ENCODE results near the gene RDH13.

Gene RDH13

DNA sequence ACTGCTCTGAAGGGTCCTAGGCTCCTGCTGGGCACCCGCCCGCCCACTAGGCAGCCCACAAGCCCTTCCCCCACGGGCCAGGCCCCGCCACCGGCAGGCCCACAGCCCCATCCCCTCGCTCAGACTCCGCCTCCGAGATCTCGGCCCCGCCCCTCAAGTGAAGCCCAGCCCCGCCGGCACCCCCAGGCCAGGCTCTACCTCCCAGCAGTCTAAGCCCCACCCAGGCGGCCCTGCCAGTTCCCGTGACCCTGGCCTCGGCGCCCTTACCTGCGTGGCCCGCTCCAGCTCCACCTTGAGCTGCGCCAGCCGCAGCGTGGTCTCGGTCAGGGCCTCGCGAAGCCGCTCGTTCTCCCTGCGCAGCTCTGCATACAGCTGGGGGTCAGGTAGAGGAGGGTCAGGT, 29.0 kb upstream of the RDH13 start:
- no peak for DNase-seq

DNA sequence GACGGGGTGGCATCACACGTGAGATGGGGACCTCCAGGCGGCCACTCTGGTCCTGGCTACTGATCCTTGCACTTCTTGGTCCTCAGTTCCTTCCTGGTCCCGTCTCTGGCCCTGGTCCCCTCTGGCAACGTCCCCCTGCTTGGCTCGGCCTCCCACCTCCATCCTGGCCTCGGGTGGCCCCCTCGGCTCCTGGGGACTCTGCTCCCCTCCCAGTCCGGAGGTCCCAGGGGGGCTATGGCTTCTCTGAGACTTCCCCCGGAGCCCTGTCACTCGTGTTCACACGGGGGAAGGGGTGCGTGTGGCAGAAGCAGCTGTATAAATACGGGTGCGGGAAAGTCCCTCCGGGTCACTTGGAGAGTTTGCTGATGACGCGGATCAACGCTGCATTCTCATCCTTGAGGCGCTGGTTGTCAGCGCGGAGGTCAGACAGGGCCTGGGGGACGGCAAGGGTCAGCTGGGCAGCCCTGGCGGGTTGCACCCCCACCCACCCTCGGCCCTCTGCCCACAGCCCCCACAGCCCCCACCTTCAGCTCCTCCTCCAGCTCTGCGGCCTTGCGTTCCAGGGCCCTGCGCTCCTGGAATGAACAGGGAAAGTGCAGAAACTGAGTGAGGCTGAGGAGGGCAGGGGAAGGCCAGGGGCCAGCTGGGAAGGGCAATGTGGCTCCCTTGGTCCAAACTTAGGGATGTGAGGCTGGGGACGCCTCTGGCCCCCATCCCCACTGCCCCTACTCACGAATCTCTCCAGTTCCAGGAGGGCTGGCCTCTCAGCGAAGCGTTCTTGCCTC, 28.4 kb upstream of the RDH13 start:
- DNase-seq, result no peak

DNA sequence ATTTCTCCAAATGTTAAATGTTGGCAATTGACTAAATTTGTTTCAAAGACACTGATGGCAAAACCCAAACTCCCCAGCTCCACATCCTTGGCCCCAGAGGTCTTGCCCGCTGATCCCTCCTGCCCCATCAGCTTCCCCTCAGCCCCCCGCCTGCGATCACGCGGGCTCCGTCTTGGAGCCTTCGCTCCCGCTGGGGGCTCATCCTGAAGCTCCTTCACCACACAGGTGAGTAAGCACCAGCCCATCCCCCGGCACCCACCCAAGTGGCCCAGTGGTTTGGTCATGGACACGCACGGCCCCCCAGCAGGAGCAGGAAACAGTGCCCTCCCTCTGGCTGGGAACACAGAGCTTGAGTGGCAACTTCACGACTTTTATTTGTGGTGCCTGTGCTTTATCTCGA, 27.6 kb upstream of the RDH13 start:
- no peak for DNase-seq

DNA sequence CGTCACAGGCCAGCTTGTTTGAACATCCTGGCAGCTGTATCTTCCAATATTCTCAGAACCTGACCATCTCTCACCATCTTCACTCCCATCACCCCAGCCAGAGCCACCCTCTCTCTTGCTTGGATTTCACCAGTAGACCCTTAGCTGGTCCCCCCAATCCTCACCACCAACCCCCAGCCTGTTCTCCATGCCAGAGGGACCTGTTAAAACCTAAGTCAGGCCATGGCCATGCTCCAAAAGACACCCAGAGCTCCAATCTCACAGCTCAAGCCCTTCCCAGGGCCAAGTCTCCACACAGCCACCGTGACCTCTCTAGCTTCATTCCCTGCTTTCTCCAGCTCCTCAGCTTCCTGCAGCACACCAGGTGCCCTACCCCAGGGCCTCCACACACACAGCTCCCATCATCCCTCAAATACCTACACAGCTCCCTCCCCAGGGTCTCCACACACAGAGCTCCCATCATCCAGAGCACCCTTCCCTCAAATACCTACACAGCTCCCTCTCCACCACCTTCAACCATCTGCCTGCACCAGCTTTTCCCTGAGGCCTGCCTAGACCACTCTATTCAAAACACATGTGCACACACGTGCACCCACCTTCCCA, 26.5 kb upstream of the RDH13 start:
- no peak for DNase-seq

DNA sequence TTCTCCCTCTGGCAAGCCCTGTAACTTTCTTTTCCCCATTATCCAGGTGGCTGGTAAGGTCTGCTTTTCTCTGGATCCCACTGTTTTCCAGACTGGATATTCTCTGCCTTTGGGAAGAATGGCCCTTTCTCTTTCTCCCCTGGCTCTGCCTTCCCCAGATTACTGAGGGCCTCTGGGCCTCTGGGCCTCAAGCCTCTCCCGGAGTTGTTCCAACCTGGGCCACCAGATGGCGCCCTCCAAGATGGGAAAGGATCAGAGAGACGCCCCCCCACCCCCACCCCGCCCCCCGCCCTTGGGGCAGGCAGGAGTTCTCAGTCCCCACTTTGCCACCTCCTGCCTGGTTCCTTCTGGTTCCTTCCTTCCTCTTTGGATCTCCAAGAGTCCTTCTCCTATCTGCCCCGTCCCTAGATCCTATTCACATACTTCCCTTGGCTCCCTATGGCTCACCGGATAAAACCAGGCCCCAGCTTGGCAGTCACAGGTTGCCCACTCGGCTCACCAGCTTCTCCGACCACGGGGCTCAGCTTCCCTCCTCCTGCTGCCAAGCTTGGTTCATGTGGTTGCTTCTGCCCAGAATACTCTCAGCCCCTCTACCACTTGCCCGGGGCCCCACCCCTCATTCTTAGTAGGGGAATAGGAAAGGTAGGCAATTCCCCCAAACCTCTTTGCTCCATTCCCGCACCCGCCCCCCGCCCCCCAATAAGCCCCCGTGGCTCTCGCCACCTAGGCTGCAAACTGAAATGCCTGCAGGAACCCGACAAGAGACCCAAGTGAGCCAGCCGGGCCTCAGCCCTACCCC, 25.8 kb upstream of the RDH13 start:
- peak; percentile 79 for DNase-seq

DNA sequence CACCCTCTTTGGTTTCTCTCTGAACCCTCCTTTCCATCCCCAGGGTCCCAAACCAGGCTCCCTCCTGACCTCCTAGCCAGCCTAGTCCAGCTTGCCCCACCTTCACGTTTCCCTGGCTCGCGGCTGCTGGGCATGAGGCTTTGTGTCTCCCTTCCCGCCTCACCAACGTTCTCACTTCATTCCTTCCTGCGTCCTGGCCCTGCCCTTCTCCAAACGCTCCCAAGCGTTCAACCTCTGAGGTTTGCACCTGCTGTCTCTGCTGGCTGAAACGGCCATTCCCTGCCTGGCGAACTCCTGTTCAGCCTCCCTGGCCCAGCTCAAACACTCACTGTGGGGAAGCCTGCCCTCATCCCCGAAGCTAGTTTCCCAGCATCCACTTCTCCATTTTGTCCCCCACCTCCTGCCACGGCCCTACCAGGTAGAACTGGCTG, 25.1 kb upstream of the RDH13 start:
- DNase-seq, result no peak

DNA sequence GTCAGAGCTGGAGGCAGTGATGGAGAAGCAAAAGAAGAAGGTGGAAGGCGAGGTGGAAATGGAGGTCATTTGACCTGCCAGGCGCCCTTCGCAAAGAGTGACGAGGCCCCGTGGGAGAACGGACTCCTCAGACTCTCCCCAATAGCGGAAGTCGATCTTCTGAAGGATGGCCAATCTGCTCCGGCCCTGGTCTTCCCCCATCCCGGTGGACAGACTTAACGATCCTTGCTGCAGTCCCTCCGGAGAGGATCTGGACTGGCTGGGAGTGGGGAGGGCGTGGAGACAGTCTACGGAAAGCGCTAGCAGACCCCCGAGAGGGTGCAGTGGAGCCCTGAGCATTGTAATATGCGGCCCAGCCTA, 24.6 kb upstream of the RDH13 start:
- no peak for DNase-seq

DNA sequence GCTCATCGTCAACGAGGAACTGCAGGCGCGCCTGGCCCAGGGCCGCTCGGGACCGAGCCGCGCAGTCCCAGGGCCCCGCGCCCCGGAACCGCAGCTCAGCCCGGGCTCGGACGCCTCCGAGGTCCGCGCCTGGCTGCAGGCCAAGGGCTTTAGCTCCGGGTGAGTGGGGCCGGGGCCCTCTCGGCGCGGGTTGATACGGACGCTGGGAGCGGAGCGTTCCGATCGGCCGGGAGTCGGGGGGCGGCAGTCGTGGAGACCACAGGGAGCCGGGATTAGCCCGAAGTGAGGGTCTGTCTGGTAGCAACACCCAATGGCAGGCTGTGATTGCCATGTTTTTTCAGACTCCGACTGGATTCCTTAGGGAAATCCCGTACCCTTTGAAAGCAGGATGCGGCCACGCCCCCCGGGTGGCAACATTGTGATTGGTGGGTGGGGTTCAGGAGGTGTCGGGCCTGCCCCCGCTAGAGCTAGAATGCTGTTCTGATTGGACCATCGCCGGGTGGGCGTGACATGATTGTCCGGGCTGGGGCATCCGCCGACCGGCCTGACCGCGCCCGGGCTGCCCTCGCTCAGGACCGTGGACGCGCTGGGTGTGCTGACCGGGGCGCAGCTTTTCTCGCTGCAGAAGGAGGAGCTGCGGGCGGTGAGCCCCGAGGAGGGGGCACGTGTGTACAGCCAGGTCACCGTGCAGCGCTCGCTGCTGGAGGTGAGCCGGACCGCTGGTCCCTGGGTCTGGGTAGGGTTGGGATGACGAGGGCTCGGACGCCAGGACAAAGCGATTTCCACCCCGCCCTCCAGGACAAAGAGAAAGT, 24.0 kb upstream of the RDH13 start:
- DNase-seq, result peak; percentile 87

DNA sequence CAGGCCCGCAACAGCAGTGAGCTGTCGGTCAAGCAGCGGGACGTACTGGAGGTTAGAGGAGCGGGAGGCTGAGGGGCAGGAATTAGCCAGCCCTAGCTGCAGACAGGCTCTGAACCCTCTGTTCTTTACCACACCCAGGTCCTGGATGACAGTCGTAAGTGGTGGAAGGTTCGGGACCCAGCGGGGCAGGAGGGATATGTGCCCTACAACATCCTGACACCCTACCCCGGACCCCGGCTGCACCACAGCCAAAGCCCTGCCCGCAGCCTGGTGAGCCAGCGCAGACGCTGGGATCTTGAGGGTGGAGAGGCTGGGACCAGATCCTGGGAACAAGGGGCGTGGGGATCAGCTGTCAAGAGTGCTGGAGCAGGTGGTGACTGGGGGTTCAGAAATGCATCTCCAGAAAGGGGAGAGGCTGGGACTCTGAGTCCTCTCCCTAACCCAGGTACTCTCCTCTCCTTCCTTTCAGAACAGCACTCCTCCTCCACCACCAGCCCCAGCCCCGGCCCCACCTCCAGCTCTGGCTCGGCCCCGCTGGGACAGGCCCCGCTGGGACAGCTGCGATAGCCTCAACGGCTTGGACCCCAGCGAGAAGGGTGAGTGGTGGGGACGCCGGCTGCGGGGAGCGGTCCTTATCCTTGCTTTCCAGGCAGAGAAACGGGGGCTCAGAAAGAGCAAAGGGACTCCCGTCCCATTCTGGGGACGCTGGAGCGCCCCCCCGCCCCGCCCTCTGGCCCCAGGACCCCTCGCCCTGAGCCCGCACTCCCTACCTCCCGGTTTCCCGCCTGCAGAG, 23.2 kb upstream of the RDH13 start:
- no peak for DNase-seq

DNA sequence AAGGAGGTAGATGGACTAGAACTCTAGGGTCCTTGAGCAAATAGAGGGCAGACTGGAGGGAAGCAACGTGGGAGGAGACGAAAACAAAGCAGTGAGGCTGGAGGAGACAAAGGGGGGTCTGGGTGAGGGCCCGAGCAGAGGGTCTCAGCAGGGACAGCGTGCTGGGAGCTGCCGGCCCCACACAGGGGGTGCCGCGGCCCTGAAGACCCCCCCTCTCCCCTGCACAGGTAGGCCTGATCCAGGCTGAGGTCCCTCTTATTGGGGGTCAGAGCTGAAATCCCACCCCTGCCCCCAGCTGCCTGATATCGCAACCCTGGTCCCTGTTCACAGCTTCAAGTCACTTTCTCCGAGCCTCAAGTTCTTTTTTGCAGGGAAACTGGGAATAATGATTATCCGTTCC, 21.5 kb upstream of the RDH13 start:
- no peak for DNase-seq

DNA sequence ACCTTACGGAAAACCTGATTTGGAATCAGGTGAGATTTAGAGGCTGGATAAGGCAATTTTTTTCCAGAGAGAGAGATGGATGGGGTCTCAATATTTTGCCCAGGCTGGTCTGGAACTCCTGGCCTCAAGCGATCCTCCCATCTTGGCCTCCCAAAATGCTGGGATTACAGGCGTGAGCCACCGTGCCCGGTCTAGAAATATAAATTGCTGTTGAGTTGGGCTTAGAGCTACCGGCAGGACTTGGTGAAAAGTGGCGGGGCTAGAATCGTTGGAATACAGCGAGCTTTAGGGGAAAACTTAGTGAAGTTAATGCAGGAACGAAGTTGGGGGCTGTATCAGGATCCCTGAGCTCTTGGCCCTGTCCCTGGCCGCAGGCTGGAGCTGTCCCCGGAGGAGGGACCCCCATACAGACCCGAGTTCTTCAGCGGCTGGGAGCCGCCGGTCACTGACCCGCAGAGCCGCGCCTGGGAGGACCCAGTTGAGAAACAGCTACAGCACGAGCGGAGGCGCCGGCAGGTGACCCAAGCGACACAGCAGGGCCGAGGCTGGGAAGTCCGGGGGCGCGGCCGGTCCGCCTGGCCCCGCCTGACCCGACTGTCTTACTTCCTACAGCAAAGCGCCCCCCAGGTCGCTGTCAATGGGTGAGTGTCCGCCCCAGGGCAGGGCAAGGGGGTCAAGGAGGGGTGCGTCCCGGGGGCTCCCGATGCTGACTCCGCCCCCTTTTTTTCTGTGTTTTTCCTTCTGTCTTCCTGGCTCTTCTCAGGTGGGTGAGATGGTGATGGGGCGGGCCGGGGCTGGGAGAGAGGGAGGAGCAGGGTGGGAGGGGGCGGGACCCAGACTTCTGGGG, 20.3 kb upstream of the RDH13 start:
- no peak for DNase-seq

DNA sequence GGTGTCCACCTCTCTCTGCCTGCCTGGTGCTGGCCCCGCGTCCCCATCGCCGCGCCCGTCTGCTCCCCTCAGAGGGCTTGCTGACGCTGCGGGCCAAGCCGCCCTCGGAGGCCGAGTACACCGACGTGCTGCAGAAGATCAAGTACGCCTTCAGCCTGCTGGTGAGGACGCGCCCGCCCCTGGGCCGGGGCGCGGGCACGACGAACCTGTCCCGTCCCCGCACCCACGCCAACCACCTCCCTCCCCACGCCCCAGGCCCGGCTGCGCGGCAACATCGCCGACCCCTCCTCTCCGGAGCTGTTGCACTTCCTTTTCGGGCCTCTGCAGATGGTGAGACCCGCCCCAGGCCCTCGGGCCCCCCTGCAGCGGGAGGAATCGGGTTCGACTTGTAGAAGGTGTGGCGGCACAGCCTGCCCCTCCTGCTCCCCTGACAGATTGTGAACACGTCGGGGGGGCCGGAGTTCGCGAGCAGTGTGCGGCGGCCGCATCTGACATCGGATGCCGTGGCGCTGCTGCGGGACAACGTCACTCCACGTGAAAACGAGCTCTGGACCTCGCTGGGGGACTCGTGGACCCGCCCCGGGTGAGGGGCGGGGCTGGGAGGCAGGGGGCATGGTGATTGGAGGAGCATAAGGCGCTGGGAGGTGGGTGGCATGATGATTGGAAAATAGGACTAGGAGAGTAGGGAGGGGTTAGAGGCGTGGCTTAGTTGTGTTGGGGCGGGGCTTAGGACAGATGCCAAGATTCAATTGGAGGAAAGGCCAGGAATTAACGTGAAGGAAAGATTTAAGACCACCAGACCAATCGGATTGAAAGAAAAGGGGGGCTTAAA, 19.3 kb upstream of the RDH13 start:
- DNase-seq, result peak; percentile 29

DNA sequence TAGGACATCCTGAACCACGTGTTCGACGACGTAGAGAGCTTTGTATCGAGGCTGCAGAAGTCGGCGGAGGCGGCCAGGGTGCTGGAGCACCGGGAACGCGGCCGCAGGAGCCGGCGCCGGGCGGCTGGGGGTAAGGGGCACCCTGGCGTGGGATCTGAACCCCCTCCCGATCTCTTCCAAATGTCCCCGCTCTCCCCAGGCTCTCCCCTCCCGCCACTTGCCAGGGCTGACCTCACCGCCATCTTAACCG, 18.7 kb upstream of the RDH13 start:
- no peak for DNase-seq

DNA sequence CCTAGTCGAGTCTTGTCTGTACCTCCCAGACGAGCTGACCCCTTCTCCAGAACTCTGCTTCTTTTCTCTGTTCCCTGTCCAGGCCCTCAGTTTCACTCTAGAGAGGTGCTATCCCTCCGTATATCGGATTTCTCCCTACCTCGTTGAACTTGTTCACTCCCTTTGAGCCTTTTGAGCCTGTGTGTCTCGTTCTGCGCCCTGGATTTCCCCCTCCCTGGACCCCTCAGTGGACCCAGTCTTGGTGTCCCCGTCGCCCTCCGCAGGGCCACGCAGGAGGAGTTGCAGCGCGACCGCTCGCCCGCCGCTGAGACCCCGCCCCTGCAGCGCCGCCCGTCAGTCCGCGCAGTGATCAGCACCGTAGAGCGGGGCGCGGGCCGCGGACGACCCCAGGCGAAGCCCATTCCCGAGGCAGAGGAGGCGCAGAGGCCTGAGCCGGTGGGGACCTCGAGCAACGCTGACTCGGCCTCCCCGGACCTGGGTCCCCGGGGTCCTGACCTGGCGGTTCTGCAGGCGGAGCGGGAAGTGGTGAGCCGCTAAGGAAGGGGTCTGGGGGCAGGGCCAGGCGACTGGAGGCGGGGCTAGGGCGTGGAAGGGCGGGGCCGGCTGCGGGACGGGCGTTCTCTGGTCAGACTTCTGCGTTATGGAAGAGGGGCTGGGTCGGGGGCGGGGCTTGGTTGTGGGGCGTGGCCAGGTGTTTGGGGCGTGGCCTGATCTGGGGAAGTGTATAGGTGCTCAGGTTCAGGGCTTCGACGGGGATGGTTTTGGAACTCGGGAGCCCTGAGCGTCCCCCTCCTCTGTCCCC, 18.2 kb upstream of the RDH13 start:
- DNase-seq, result peak; percentile 92

DNA sequence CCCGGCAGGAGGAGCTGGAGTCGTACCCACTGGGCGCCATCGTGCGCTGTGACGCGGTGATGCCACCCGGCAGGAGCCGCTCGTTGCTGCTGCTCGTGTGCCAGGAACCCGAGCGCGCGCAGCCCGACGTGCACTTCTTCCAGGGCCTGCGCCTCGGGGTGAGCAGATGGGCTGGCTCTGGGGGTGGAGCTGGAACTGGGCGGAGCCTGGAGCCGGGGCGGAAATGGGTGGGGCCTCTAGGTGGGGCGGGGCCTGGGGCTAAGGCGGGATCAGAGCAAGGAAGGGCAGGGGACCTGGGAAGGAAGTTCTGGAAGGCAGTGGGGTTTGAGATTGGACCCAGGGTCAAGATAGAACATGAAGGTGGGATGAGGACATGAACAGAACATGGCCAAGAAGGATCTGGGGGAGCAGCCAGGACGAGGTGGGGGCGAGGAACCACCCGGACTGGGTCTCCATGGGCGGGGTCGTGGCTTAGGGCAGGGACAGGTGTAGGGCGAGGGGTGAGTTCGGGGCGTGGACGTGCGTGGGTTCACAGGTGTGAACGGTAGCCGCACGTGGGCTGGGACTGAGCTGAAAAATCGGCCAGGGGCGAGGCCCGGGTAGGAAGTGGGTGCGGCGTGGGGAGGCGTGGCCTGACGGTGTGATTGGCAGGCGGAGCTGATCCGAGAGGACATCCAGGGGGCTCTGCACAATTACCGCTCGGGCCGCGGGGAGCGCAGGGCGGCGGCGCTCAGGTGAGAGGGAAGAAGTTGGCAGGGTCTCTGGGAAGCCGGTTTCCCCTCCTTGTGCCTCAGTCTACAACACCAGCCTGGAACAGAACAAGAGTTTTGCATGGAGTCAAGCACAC, 17.4 kb upstream of the RDH13 start:
- peak; percentile 98 for DNase-seq

DNA sequence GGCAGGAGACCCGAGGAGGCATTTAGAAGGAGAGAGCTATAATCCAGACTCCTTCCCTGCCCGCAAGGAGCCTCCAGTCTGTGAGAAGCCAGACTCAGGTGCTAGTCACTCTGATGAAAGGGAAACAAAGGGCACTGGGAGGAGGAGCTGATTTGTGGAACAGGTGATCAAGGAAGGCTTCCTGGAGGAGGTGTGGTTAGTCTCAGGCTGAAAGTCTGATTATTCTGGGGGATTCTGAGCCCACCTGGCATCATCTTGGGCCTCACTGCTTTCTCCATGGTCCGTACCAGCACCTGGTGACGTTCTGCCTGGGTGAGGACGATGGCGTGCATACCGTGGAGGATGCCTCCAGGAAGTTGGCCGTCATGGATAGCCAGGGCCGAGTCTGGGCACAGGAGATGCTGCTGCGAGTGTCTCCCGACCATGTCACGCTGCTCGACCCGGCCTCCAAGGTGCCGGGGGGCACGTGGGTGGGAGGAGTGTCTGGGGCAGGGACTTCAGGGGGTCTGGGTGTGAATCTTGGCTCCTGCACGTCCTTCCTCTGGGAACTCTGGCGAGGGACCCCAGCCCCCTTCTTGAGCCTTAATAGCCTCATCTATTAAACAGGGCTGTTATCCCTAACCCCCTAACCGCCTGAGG, 16.6 kb upstream of the RDH13 start:
- DNase-seq, result no peak

DNA sequence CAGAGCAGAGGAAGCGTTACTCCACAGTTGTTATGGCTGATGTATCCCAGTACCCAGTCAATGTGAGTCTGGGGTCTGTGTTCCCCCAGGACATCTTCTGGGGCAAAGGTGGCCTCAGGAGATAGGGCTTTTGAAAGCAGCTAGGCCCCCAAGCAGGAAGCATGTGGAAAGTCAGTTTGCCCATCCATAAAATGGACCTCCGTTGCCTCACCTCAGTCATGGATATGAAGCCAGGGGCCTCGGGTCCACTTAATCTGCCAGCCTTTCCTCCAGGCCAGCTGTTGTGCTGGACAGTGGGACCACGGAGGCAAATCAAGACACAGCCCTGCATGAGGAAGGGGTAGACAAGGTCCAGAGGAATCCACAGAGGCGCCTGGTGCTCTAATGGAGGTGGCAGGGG, 16.0 kb upstream of the RDH13 start:
- DNase-seq, result no peak

DNA sequence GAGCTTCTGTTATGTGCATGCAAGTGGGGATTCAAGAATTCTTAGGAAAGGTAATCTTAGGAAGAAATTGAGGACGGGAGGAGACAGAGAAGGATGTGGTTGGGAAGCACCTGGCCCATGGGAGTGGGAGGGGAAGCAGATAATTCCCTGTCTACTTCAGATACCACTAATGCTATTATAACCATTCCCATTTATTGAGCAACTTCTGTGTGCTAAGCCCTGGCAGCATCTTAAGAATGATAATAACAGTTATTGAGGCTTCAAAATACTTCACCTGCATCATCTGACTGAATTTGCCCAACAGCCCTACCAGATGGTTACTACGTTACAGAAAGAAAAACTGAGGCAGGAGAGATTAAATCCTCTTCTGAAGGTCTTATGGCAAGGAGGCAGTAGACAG, 14.2 kb upstream of the RDH13 start:
- no peak for DNase-seq

Measured in NCI-H2227 treated with DMSO at 0.1 percent for 48 hours (cell line).